RWPE2 (cell line): Measurements from ENCODE around the gene EYA2.

Experiments used
- ATAC-seq: fragments of 200-7000 bp; cut with Tn5 transposase; 3 replicates; pipeline ENCODE4 v1.9.1; 2021; ENCODE audit warnings: low read depth
- DNase-seq: peaks from one replicate; pipeline ENCODE4 v3.0.0-alpha.2; 2020; ENCODE audit warnings: low spot score
- H3K27ac ChIP-seq: fragments of 450-650 bp; 2 replicates; pipeline ENCODE4 v1.5.1; 2017; ENCODE audit warnings: mild to moderate bottlenecking; ENCODE audit not compliant: poor library complexity, severe bottlenecking
- H3K27me3 ChIP-seq: fragments of 250-450 bp; sonication (Bioruptor Pico); 2 replicates; pipeline ENCODE4 v1.5.1; 2021; ENCODE audit warnings: mild to moderate bottlenecking, moderate library complexity; ENCODE audit not compliant: insufficient read depth, poor library complexity, severe bottlenecking
- H3K36me3 ChIP-seq: fragments of 250-450 bp; sonication (Bioruptor Pico); 2 replicates; pipeline ENCODE4 v1.5.1; 2020; ENCODE audit warnings: low read depth, mild to moderate bottlenecking, moderate library complexity
- H3K4me1 ChIP-seq: fragments of 250-450 bp; sonication (Bioruptor Pico); 2 replicates; pipeline ENCODE4 v1.5.1; 2021; ENCODE audit warnings: mild to moderate bottlenecking, moderate library complexity; ENCODE audit not compliant: insufficient read depth, poor library complexity, severe bottlenecking
- H3K4me3 ChIP-seq: fragments of 250-450 bp; sonication (Bioruptor Pico); 2 replicates; pipeline ENCODE4 v1.5.1; 2021; ENCODE audit warnings: mild to moderate bottlenecking, moderate library complexity; ENCODE audit not compliant: severe bottlenecking
- H3K9me3 ChIP-seq: fragments of 250-450 bp; sonication (Bioruptor Pico); 2 replicates; pipeline ENCODE4 v1.5.1; 2021; ENCODE audit warnings: mild to moderate bottlenecking, moderate library complexity; ENCODE audit not compliant: severe bottlenecking
- TF ChIP-seq, protein P1 (sequence below): fragments of 450-650 bp; IDR thresholded peaks from one replicate; pipeline ENCODE4 v1.5.1; 2017; ENCODE audit warnings: mild to moderate bottlenecking, moderate library complexity; ENCODE audit not compliant: poor library complexity, severe bottlenecking

The EYA2 gene

DNA sequence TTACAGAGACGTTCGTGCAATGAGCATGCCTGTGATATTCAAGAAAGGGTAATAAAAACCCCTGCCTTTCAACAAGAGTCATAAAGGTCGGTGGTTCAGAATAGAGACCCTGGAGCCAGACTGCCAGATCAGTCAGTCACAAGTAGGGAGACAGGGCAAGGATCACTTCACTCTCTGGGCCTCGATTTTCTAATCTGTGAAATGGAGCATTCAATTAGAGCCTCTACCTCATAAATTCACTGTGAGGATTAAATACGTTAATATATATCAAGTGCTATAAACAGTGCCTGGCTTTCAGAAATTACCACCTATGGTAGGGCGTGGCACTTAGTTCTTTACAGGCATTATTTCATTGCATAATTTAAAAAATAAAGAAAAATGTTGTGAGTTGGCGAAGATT is 43.7 kb upstream of the EYA2 start:
- Histone ChIP-seq H3K4me1 (no peaks in the 10 kb centered on the region), H3K27ac (no peak overlapping the region), H3K36me3 (no peaks in the 10 kb centered on the region), H3K9me3 (no peaks in the 10 kb centered on the region), H3K27me3 (no peaks in the 10 kb centered on the region), H3K4me3 (no peak overlapping the region)
- DNase-seq: no peak
- TF ChIP-seq, protein P1, sequence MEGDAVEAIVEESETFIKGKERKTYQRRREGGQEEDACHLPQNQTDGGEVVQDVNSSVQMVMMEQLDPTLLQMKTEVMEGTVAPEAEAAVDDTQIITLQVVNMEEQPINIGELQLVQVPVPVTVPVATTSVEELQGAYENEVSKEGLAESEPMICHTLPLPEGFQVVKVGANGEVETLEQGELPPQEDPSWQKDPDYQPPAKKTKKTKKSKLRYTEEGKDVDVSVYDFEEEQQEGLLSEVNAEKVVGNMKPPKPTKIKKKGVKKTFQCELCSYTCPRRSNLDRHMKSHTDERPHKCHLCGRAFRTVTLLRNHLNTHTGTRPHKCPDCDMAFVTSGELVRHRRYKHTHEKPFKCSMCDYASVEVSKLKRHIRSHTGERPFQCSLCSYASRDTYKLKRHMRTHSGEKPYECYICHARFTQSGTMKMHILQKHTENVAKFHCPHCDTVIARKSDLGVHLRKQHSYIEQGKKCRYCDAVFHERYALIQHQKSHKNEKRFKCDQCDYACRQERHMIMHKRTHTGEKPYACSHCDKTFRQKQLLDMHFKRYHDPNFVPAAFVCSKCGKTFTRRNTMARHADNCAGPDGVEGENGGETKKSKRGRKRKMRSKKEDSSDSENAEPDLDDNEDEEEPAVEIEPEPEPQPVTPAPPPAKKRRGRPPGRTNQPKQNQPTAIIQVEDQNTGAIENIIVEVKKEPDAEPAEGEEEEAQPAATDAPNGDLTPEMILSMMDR: no peak
- no peak for ATAC-seq

DNA sequence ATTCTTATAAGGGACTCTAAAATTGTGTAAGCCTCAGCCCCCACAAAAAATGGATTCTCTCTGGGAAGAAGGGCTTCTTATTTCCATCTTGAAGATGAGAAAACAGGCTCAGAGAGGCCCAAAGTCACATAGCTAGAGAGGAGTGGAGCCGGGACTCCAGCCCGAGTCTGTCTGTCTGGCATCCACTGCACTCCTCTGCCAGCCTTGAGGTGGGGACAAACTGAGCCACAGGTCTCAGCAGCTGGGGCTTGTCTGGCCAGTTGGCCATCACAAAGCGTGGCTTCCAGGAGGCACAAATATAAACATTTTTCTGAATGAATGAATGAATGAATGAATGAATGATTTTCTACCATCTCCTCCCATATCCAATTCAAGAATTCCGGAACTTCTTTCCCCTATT is 42.9 kb upstream of the EYA2 start:
- Histone ChIP-seq H3K9me3 (no peaks in the 10 kb centered on the region), H3K36me3 (no peaks in the 10 kb centered on the region), H3K4me1 (no peaks in the 10 kb centered on the region), H3K4me3 (no peak overlapping the region), H3K27ac (no peak overlapping the region), H3K27me3 (no peaks in the 10 kb centered on the region)
- TF ChIP-seq, protein P1: no peak
- no peak for ATAC-seq
- DNase-seq: peak; percentile 69

DNA sequence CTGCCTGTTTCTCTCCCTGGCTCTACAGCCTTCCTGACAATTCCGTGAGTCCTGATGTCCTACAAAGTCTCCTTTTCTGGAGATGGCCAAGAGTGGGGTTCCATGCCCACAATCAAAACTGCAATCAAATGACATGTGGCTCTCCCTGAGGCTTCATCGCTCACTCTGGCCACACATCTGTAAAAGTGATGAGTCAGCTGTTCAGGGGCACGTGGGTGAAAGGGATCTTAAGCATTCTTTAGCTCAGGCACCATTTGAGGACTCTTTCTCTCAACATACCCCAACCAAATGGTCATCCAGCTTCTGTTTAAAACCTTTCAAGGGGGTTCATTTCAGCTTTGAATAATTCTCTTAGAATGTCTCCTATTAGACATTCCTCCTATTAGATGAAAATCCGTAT is 42.3 kb upstream of the EYA2 start:
- Histone ChIP-seq H3K27me3 (no peaks in the 10 kb centered on the region), H3K4me3 (no peak overlapping the region), H3K36me3 (no peaks in the 10 kb centered on the region), H3K4me1 (no peaks in the 10 kb centered on the region), H3K27ac (no peak overlapping the region), H3K9me3 (no peaks in the 10 kb centered on the region)
- ATAC-seq (no peak), DNase-seq (no peak)
- TF ChIP-seq, protein P1: no peak

DNA sequence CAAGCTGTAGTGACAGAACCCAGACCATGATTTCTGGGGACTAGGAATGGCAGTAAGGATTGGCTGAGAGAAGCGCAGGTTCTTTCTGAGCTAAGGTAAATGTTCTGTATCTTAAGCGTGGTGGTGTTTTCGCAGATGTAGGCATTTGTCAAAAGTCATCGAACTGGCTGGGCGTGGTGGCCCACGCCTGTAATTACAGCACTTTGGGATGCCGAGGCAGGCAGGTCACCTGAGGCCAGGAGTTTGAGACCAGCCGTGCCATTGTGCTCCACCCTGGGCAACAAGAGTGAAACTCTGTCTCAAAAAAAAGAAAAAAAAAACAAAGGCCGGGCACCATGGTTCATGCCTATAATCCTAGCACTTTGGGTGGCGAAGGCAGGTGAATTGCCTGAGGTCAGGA is 40.7 kb upstream of the EYA2 start:
- Histone ChIP-seq H3K27ac (no peak overlapping the region), H3K36me3 (no peaks in the 10 kb centered on the region), H3K9me3 (no peaks in the 10 kb centered on the region), H3K4me3 (no peak overlapping the region), H3K27me3 (no peaks in the 10 kb centered on the region), H3K4me1 (no peaks in the 10 kb centered on the region)
- TF ChIP-seq, protein P1: no peak
- no peak for DNase-seq
- ATAC-seq: no peak

DNA sequence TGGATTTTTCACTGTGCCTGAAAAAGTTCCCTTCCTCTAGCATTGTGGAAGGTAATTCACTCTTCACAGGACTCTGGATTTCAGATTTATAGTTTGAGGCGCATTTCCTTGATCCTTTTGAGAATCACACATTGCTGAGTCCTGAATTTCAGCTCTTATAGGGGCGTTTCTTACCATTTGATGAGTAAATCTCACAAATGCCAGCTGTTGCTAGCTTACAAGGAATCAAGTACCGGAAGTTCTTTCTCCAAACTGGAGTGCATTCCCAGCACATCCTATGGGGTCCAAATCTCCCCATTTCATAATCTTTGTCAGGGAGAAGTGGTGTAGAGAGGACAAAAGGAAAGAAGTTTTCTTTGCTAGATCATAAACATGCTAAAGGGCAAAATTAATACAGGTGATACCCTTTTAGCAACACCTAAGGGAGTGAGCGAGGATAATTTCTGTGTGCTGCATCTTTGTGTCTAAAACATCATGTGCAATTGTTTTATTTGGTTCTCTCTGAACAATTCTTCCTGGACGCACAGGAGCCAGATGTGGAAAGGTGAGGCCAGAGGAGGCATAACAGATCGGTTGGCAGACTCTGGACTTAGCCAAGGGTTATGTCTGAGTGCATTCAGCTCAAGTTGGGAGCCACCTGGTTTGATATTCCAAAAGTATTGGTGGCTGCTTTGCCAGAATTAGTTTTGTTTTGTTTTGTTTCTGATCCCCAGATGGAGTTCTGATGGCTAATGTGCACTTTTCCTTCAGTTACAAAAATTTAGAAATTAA is 37.4 kb upstream of the EYA2 start:
- Histone ChIP-seq H3K4me3 (no peak overlapping the region), H3K9me3 (no peaks in the 10 kb centered on the region), H3K27me3 (peaks cover 7% of the 10 kb centered on the region), H3K4me1 (no peaks in the 10 kb centered on the region), H3K27ac (no peak overlapping the region), H3K36me3 (no peaks in the 10 kb centered on the region)
- no peak for ATAC-seq
- TF ChIP-seq, protein P1: no peak
- no peak for DNase-seq
